HL-60/S4 treated with retinoic acid at 250 ng/mL for 4 days and 3 days (cell line): Measurements from ENCODE around the gene PANX3.

Experiments
- in situ Hi-C: fragments of 300-500 bp; cut with MboI; formaldehyde crosslinking; loops from 2 replicates; pipeline ENCODE4 v1.7.0; 2022; ENCODE audit warnings: low sequenced_read_pairs

PANX3 gene

GRCh38 chr11:124612045-124612444 is 817 bp downstream of the PANX3 start:
- in situ Hi-C loops: no loop called here

- in situ Hi-C loops: no loop called here
Measured at GRCh38 chr11:124612567-124613246, 1.5 kb downstream of the PANX3 start.

- in situ Hi-C loops: no loop called here
Measured at GRCh38 chr11:124618863-124619262, 7.6 kb downstream of the PANX3 start.

- in situ Hi-C loops: no loop called here
Measured at GRCh38 chr11:124622531-124623451, 11.6 kb downstream of the PANX3 start, which contains the start of gene TBRG1. TSS of gene TBRG1 (plus strand) at chr11:124622864. CDS start at chr11:124623084, 220 bp downstream.

GRCh38 chr11:124623861-124624525 is 12.8 kb downstream of the PANX3 start:
- in situ Hi-C loops: no loop called here

- in situ Hi-C loops: no loop called here
Measured at GRCh38 chr11:124625504-124626168, 14.4 kb downstream of the PANX3 start.

GRCh38 chr11:124627546-124627945 is 16.3 kb downstream of the PANX3 start:
- in situ Hi-C loops: no loop called here

- in situ Hi-C loops: no loop called here
Measured at GRCh38 chr11:124629961-124630360, 18.7 kb downstream of the PANX3 start.

GRCh38 chr11:124633355-124633754 is 22.1 kb downstream of the PANX3 start:
- in situ Hi-C loops: no loop called here

GRCh38 chr11:124635932-124636331 is 24.7 kb downstream of the PANX3 start:
- in situ Hi-C loops: no loop called here

- in situ Hi-C loops: no loop called here
Measured at GRCh38 chr11:124638500-124638899, 27.3 kb downstream of the PANX3 start.

- in situ Hi-C loops: no loop called here
Measured at GRCh38 chr11:124639186-124639585, 28.0 kb downstream of the PANX3 start.

GRCh38 chr11:124640666-124641065 is 29.4 kb downstream of the PANX3 start:
- in situ Hi-C loops: no loop called here

GRCh38 chr11:124642628-124643027 is 31.4 kb downstream of the PANX3 start:
- in situ Hi-C loops: no loop called here

GRCh38 chr11:124643042-124643604 is 31.9 kb downstream of the PANX3 start:
- in situ Hi-C loops: no loop called here

- in situ Hi-C loops: no loop called here
Measured at GRCh38 chr11:124643605-124644425, 32.6 kb downstream of the PANX3 start.

- in situ Hi-C loops: no loop called here
Measured at GRCh38 chr11:124644426-124645280, 33.4 kb downstream of the PANX3 start.

- in situ Hi-C loops: no loop called here
Measured at GRCh38 chr11:124646148-124646547, 34.9 kb downstream of the PANX3 start.

GRCh38 chr11:124648610-124649009 is 37.4 kb downstream of the PANX3 start:
- in situ Hi-C loops: no loop called here
